Kidney glomerular epithelial cell (primary cell): ENCODE data around the gene FBXO31.

Experiments
- DNase-seq: peaks from one replicate; lab custom pipeline; 2025; lab: John Stamatoyannopoulos, UW

Gene FBXO31

GRCh38 chr16:87383505-87384161, at the start of gene FBXO31:
Gene FBXO31 (minus strand): TSS chr16:87383776. CDS start chr16:87383744, 32 bp downstream.
- DNase-seq, result peak; percentile 80

GRCh38 chr16:87432330-87432915, 48.8 kb upstream of the FBXO31 start:
- DNase-seq, result no peak

GRCh38 chr16:87431926-87432325, 48.4 kb upstream of the FBXO31 start:
- no peak for DNase-seq

GRCh38 chr16:87426423-87427215, 43.0 kb upstream of the FBXO31 start:
- DNase-seq, result no peak

GRCh38 chr16:87425941-87426340, 42.4 kb upstream of the FBXO31 start:
- no peak for DNase-seq

- DNase-seq, result no peak
Observed at GRCh38 chr16:87424266-87424665, 40.7 kb upstream of the FBXO31 start.

GRCh38 chr16:87423429-87423828, 39.9 kb upstream of the FBXO31 start:
- no peak for DNase-seq

- DNase-seq, result no peak
Observed at GRCh38 chr16:87422106-87422505, 38.5 kb upstream of the FBXO31 start.

GRCh38 chr16:87421003-87421912, 37.7 kb upstream of the FBXO31 start:
- DNase-seq, result no peak

GRCh38 chr16:87420026-87421002, 36.7 kb upstream of the FBXO31 start:
- no peak for DNase-seq

GRCh38 chr16:87418644-87419043, 35.1 kb upstream of the FBXO31 start:
- no peak for DNase-seq

GRCh38 chr16:87418216-87418615, 34.6 kb upstream of the FBXO31 start:
- DNase-seq, result no peak

GRCh38 chr16:87417528-87417910, 33.9 kb upstream of the FBXO31 start:
- no peak for DNase-seq

- no peak for DNase-seq
Observed at GRCh38 chr16:87416826-87417527, 33.4 kb upstream of the FBXO31 start.

GRCh38 chr16:87415441-87415840, 31.9 kb upstream of the FBXO31 start:
- no peak for DNase-seq

GRCh38 chr16:87414251-87414680, 30.7 kb upstream of the FBXO31 start:
- no peak for DNase-seq

- DNase-seq, result no peak
Observed at GRCh38 chr16:87412996-87413421, 29.4 kb upstream of the FBXO31 start.

- no peak for DNase-seq
Observed at GRCh38 chr16:87412371-87412995, 28.9 kb upstream of the FBXO31 start.

- no peak for DNase-seq
Observed at GRCh38 chr16:87411375-87412271, 28.0 kb upstream of the FBXO31 start.
